Loucy (cell line): ENCODE results near the gene TNC.

ENCODE experiments used
- EZH2phosphoT487 ChIP-seq: fragments of 200-600 bp; IDR thresholded peaks from 2 replicates; pipeline ENCODE4 v1.6.1; 2018; ENCODE audit warnings: antibody characterized with exemption, mild to moderate bottlenecking, moderate library complexity, borderline replicate concordance
- TF ChIP-seq, protein P1 (sequence below): fragments of 200-600 bp; sonication (generic); conservative IDR thresholded peaks from 2 replicates; pipeline ENCODE4 v1.5.1; 2014; ENCODE audit warnings: mild to moderate bottlenecking, antibody characterized with exemption, low read length

DNA sequence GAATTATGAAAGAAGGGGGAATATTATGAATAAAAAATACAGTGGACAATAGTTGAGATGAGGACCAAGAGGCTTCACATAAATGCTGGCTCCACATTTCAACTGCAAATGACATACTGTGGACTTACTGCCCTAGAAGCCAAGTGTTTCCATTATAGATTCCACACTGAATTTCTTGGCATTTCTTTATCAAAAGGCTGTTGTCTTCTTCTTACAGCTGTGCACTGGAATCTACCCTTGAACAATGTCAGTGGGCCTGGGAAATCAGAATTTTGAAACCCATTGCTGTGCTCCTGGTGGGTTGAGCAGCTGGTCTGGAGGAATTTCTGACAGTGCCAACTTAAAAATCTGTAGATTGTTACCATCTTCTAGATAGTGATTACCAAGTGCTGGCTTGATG is 49.9 kb downstream of the TNC start:
- TF ChIP-seq, protein P1, sequence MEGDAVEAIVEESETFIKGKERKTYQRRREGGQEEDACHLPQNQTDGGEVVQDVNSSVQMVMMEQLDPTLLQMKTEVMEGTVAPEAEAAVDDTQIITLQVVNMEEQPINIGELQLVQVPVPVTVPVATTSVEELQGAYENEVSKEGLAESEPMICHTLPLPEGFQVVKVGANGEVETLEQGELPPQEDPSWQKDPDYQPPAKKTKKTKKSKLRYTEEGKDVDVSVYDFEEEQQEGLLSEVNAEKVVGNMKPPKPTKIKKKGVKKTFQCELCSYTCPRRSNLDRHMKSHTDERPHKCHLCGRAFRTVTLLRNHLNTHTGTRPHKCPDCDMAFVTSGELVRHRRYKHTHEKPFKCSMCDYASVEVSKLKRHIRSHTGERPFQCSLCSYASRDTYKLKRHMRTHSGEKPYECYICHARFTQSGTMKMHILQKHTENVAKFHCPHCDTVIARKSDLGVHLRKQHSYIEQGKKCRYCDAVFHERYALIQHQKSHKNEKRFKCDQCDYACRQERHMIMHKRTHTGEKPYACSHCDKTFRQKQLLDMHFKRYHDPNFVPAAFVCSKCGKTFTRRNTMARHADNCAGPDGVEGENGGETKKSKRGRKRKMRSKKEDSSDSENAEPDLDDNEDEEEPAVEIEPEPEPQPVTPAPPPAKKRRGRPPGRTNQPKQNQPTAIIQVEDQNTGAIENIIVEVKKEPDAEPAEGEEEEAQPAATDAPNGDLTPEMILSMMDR = no peak
- no peak for TF ChIP-seq EZH2phosphoT487
